Ammon's horn (tissue), 1 donor: ENCODE results near the gene CNTFR.

ENCODE experiments used
- DNase-seq: peaks from one replicate; pipeline ENCODE4 v3.0.0-alpha.2; 2016; ENCODE audit warnings: low spot score

CNTFR gene

DNA sequence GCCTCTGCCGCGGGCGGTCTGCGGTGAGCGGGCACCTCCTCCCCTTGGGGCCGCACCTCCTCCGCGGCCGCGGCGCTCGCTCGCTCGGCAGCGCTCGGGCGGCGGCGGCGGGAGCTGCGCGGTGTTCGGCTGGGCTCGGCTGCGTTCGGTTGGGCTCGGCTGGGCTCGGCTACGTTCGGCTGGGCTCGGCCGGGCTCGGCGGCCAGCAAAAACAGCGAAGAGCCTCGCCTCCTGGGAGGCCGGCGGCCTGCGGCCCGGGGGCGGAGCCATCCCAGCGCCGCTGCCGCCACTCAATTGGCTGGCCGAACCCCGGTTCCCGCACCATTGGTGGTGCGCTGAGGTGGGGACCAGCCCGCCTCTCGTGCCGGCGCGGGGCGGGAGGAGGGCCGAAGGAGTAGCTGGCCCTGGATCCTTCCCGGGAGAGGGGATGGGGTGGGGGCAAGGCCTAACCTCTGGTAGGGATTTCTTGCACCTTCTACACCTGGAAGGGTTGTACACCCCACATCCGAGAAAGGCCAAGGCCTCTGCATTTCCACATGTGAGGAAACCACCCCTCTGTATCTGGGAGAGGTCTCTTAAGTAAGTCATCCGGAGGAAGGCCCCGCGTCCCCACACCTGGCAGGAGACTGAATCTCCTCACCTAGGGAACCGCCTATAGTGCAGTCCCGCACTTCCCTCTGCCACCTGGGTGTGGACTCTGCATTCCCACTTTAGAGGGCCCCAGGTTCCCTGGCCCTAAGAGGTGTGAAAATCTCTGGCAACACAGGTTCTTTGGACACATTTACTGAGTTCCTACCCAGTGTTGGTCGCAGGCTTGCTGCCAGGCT is 66.3 kb downstream of the CNTFR start, which contains the start of gene ENHO:
Gene ENHO, minus strand, starts transcription at position 20 of the 827 bp plus-strand sequence. CDS start 1,295 bp downstream, outside the sequence.
- peak; percentile 93 for DNase-seq

DNA sequence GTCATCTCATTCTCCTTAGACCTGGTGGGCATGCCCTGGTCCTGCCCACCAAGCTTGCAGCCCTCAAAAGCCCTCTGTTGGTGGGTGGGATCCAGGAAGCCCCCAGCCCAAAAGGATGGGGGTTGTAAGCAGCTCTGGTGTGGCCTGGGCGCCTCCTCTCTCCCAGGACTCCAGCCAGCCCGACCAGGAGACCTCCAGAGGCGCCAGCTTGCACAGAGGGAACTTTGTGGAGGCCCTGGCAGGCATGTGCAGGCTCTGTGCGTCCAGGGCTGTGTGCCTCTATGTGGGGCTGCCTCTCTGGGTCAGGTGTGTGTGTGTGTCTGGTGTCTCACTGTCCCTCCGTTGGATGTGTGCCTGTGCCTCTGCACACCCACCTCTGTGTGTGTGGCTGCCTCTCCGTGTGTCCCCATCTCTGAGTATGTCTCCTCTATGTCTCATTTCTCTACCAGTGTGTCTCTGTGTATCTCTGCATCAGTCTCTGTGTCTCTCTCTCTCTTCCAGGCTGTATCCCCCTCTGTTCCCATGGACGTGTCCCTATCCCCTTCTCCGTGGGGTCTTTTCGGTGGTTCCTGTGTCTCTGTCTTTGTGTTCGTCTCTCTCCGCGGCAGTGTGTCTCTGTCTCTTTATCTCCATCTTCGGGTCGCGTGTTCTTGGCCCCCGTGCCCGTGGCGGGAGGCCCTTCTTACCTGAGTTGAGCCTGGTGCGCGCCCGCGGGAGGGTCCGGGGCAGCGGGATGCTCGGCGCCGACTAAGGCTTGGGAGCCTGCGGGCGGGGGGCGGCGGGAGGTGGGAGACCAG is 67.2 kb downstream of the CNTFR start:
- peak; percentile 57 for DNase-seq

DNA sequence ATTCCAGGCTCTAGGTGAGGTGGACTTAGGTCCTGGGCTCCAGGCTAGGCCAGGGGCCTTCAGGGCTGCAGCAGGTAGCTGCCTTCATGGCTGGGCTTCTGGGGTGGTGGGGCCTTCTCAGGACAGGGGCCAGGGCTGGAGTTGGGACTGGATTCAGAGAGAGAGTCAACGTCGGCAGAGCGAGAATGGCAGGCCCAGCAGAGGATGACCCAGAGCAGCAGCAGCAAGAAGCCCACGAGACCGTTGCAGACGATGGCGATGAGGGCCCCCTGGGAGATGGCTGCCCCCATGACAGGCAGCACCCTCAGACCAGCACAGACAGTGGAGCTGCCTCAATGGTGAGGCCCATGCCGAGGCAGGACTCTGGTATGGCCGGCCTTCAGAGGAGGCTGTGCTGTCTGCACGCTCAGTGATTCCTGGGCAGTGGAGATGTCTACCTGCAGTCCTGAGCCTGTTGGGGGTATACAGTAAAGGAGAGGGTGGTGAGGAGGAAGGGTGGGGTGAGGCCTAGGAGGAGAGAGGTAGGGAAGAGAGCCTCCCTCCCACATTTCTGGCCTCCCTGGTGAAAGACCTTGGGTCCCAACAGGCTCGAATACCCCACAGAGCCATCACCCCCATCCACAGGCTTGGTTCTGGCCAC is 68.0 kb downstream of the CNTFR start:
- no peak for DNase-seq

DNA sequence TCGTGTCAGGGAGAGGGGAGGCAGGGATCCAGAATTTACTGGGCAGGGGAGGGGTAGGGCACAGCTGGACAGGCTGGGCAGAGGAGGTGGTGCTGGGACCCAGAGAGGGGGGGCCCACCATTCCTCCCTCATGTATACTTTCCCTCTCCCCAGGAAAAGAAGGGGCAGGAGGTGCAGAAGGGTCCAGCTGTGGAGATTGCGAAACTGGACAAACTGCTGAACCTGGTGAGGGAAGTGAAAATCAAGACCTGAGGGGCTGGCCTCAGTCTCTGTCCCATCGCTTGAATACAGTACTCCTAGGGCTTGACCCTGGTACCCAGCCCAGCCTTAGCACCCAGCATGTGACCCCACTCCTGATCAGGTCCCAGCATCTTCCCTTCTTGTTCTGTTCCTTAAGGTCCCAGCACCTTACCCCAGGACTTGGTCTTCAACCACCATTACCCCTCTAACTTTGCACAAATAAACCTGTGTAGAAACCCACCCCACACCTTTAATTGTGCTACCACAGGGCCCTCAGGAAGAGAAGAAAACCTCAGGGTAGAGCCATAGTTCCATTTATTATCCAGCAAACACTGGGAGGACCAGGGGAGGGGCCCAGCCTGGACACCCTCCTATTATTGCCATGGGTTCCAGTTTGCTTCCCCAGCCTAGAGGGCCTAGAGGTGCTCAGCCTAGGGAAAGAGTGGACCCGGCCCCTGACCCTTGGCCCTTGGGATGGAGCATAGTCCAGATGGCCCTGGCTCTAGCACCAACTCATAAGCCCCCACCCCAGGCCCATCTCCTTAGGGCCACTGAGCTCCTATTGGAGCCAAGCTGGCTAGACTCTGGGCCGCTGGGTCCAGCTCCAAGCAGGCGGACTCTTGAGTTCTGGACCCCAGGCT is 68.8 kb downstream of the CNTFR start:
- DNase-seq = no peak

DNA sequence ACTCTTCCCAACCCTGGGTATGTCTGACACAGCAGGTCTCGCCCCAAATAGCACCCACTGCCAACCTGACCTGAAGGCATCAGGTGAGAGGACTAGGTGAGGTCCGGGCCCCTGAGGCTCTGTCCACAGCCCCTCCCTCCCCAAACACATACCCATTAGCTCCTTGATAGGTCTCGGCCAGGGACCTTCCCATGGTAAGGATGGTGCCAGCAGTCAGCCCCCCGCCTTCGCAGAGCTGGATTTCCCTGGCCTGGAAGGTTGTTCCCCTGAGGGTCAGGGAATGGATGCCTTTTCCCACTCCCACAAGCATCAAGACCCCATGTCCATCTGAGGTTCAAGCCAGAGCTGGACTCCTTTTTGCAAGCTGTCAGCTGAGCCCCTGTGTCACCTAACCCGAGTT is 69.4 kb downstream of the CNTFR start:
- no peak for DNase-seq

DNA sequence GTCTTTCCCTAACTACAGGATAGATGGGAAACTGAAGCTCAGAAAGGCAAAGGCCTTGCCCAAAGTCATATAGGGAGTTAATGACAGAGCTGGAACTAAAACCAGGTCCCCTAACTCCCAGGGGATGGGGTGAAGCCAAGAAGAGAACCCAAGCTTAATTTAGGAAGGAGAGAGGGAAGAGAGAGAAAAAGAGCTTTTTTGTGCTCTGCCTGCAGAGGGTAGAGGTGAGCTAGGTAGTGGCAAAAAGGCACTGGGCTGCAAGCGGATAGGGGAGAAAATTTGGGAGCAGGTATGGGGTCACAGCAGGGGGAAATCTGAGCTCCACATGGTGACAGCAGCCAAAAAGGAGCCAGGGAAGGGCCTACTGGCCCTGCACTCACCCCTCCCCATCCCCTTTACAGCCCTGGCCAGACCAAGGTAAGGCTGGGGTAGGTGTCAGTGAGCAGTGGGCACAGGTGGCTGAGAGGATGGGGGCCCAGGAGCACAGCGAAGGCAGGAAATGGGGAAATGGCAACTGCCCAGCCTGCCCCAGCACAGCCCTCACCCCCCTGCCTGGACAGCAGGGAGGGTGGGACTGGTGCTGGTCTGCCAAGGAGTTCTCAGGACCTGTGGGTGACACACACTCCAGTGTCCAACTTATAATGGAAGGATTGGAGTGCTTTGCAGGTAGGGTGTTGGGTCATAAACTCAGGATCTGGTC is 70.1 kb downstream of the CNTFR start:
- DNase-seq = no peak

DNA sequence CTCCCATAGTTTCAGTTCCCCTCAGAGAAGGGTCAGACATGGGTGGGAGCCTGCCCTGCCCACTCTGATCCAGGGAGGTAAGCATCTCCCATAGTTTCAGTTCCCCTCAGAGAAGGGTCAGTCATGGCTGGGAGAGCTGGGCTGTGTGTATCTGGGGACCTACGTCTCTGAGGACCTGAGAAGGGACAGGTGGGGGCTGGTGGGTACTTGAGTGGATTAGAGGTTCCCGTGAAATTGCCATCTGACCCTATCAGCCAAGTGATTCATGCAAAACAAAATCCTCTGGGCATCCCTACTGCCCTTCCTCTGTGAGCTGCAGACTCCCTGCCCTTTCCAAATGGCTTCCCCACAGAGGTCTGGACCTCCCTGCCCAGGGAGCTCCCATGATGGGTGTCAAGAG is 70.6 kb downstream of the CNTFR start:
- DNase-seq = no peak

DNA sequence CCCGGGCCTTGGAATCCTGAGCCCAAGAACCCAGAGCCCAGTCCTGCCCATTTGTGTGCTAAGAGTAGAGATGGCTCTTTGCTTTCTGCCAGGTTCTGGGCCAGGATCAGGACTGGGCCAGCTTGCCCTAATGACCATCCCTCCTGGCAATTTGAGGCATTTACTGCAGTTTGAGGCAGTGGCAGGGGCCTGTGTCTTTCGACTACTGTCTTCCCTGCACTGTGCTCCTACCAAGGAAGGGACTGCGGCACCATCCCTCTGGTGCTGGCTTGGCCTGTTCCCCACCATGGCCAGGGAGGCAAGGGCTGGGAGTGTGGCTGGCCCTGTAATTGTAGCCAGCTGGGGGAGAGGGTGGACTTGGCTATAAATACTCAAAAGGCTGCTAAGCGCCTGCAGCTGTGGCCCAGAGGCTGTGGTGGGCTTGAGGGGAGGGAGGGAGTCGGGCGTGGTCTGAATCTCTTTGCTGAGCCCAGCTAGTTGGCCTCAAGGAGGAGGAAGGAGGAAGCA is 71.4 kb downstream of the CNTFR start:
- DNase-seq = no peak

DNA sequence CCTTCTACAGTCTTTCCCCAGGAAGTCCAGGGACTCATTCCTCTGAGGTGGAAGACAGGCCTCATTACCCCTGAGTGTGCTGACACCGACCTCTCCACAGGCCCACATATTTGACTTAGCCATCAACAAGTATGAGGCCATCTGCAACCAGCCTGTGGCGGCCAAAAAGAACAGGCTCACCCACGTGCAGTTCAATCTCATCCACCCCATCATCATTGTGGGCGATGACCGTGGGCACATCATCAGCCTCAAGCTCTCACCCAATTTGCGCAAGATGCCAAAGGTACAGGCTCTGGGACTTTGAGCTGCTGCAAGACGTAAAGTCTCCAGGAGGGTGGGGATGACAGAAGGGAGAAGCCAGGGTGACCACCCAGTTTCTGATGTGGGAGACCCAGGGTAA is 72.3 kb downstream of the CNTFR start:
- DNase-seq = no peak

DNA sequence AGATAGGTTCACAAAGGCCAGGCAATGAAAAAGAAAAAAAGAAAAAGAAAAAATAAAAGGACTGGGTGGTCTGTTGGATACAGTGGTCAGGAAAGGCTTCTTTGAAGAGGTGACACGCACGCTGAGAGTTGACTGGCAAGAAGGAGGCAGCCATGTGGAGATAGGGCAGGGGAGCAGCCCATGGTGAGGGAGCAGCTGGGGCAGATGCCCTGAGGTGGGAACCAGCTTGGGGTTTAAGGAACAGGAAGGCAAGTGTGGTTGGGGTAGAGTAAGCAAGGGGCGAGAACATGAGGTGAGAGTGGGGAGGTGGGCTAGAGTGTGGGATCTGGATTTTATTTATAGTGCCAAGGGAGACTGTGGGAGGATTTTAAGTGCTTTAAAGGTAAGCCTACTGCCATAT is 73.6 kb downstream of the CNTFR start:
- no peak for DNase-seq

DNA sequence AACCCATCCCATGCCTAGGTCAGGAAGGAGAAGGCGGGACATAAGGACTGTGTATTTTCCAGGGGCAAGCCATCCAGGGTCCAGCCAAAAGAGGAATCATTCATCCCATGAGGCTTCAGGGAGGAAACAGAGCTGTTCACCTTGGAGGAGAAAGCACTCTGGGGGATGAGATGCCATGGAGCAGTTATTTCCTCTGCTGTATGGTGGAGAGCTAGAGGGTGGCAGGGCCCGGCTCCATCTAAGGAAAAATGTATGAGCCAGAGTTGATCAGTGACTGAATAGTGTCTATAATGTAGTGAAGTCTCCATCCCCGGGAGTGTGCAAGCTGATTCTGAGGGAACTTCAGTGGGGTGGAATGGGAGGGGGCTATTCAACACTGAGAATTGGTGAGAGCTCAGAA is 74.7 kb downstream of the CNTFR start:
- no peak for DNase-seq

DNA sequence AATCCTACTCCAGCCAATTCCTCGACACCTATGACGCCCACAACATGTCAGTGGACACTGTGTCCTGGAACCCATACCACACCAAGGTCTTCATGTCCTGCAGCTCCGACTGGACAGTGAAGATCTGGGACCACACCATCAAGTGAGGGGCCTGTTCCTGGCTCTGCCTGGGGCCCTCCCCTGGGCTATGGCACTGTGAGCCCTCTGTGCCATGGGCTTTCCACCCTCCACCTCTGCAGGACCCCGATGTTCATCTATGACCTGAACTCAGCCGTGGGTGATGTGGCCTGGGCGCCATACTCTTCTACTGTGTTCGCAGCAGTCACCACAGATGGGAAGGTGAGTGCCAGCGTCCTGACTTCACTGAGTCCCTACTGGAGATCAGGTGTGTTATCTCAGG is 75.1 kb downstream of the CNTFR start:
- no peak for DNase-seq

DNA sequence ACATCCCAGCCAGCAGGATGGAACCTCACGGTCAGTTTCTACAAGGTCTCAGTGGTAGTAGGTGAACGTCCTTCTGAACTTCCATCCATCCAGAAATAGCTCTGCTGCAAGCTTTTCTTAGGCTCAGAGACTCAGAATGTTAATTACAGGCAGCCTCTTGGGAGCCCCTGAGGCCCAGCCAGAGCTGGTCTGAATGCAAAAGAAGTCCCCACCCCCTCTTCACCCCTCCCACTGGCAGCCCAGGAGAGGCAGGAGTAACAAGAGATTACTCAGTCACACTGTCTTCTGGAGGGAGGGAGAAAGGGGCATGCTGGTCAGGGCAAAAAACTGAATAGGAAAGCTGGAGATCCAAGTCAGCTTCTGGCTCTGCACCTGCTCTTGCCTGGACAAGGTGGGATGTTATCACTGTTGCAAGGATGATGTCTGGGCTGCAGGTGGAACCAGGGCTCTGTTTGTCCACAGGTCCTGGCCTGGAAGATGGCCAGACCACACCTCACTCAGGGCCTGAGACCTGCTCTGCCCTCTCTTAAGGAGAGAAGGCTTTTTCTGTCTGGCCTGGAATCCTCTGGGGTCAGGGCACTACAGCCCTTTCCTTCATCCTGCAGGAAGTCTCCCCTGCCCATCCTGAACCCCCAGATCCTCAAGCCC is 75.8 kb downstream of the CNTFR start:
- peak; percentile 68 for DNase-seq

DNA sequence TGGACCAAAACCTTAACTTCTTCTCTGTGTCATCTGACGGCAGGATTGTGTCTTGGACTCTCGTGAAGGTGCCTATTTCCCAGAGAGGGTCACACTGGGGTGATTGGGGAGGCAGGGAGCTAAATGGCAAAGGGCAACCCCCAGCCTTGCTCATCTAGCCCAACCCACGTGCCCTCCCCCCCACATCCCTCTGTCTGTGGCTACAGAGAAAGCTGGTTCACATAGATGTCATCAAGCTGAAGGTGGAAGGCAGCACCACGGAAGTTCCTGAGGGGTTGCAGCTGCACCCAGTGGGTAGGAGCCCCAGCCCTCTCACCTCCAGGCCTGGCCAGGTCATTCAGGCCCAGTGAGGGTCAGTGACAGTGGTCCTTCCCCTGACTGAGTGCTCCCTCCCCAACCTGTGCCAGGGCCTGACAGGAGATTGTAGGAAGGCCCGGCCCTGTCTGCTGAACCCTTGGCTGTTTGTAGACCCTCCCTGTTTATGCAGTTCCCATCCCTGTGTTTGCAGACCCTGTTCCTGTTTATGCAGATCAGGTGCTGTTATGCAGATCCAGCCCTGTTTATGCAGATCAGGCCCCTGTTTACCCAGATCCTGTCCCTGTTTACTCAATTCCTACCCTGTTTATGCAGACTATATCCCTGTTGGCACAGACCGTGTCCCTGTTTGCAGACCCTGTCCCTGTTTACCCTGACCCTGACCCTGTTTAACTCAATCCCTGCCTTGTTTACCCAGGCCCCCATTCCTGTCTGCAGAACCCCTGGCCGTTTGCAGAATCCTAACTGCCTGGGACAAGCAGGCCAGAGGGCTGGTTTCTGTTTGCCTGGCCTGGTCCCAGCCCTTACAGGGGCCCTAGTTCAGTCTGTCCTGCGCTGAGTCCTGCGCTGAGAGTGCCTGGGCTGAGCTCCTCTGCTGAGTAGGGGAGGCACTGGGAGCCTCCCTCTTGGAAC is 77.1 kb downstream of the CNTFR start:
- peak; percentile 65 for DNase-seq

DNA sequence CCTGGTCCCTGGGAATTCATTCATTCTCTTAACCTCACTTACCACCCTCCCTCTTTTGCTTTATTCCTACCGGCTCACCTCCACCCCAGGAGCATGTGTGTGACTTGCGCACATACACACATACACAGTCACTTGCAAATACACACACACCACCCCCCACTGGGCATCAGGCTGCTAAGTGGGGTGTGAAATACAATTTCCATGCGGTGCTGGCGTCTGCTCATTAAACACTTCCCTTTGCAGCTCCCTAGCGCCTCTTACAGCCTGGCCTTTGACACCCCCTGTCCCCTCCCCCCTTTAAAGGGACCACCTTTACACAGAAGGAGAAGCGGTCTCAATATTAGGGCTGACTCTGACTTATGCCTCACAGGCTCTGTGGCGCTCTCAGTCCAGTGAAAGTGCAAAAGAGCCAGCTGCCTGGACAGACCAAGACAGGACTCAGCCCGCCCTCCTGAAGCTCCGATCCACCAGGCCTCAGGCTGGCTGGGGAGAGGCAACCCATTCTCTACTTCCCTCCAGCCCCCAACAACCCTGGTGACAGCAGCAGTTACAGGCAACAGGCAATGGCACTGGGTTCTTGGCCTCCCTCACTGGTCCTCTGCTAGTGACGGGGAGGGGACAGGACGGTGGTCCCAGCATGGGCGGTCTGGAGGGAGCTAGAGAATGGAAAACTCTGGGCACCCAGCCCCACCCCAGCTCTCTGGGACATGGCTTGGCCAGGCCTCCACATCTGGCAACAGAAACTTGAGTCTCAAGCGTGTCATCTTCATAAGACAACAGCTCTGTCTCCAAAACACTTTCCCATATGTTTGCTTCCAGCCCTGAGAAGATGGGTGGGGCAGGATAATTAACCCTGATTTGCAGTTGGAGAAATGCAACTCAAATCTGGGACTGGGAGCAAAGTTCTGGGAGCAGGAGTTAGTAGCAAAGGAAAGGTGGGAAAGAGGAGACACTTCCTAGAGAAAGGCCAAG is 78.7 kb downstream of the CNTFR start:
- DNase-seq = no peak

DNA sequence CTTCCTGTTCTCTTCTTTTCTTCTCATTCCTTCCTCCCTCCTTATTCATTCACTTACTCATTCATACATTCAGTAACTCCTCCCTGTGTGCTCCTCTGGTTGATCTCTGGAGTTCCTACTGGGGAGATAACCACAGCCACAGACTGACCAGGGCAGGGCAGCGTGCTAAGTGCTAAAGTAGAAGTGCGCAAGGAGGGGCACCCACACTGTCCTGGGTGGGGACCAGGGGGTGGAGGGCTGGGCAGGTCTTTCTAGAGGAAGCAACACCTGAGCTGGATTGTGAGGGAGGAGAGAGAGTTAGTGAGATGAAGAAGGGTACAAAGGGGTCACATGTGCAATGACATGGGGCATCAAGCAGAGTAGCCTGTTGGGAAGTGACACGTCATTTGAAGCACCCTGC is 80.6 kb downstream of the CNTFR start:
- no peak for DNase-seq

DNA sequence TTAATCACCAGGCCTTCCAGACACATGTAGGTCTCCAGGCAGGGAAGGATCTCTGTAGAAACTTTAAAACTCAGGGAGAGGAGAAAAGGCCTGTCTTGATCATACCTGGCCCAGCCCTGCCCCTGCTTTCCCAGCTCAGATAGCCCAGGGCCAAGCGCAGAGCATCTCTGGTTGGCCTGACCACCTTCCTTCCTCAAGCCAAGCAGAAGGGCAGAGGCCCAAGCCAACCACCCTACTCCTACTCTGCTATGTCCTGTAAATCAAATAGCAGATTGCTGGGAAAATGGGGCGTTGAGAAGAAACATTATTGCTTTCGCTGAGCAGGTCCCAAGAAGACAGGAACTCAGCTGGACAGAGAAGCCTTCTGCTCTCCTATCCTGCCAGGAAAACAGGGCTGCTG is 81.1 kb downstream of the CNTFR start:
- DNase-seq = no peak

DNA sequence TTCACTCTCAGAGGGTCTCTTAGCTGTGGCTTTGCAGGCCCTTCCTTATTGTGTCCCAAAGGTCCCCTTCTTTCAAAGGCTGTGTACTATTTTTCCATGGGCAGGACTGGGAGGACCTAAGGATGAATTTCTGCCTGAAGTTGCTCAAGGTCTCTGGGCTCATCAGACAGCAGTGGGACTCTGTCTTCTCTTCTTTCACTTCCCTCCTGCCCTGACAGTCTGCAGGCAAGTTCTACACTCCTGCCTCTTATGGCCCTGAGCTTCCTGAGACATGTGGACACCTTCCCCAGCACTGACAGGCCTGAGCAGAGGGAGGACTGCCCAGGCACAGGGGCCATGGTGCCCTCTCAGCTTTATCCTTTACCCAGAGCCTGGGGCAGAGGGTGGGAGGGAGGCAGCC is 81.6 kb downstream of the CNTFR start:
- DNase-seq = no peak
